Measurements from ENCODE around the gene RABGGTA.
"Not testable (repeated sequence)": the region's sequence is repeated elsewhere in the genome, so short reads cannot be mapped to it uniquely, and the experiment has no call there.

The RABGGTA gene

DNA sequence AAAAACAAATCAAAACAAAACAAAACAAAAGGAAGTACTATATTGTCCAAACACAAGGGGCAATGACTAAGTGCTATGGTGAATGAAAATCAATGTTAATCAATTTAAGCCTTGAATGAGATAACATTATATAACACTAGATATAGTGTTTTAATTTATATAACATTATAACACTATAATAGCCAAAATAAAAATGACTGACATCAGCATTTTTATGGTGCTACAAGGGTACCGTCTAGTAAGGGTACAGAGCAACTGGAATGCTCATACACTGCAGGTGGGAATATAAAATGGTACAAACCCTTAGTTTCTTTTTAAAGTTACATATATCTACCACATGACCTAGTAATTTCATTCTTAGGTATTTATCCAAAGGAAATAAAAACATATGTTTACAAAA, 44.9 kb downstream of the RABGGTA start:
- no peak overlapping the region for H3K4me2 ChIP-seq (ENCODE audit: low read length)
- H3K79me2 ChIP-seq: peaks cover 40% of the 10 kb centered on the region
- TF ChIP-seq, protein P1, sequence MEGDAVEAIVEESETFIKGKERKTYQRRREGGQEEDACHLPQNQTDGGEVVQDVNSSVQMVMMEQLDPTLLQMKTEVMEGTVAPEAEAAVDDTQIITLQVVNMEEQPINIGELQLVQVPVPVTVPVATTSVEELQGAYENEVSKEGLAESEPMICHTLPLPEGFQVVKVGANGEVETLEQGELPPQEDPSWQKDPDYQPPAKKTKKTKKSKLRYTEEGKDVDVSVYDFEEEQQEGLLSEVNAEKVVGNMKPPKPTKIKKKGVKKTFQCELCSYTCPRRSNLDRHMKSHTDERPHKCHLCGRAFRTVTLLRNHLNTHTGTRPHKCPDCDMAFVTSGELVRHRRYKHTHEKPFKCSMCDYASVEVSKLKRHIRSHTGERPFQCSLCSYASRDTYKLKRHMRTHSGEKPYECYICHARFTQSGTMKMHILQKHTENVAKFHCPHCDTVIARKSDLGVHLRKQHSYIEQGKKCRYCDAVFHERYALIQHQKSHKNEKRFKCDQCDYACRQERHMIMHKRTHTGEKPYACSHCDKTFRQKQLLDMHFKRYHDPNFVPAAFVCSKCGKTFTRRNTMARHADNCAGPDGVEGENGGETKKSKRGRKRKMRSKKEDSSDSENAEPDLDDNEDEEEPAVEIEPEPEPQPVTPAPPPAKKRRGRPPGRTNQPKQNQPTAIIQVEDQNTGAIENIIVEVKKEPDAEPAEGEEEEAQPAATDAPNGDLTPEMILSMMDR (IDR thresholded peaks at IDR 0.05): no peak
- H3K27ac ChIP-seq: no peak overlapping the region
- peaks cover 4% of the 10 kb centered on the region for H3K4me1 ChIP-seq
- H3K27me3 ChIP-seq (ENCODE audit: control insufficient read depth, insufficient read depth, low read length): no peaks in the 10 kb centered on the region
- no peak overlapping the region for H3K9ac ChIP-seq
- H3K4me3 ChIP-seq (ENCODE audit: low read depth, low read length): no peak overlapping the region
- H3K36me3 ChIP-seq (ENCODE audit: control insufficient read depth, insufficient read depth, low read length): no peaks in the 10 kb centered on the region
- H3K9me3 ChIP-seq (ENCODE audit: control insufficient read depth, low read length): no peaks in the 10 kb centered on the region
- H2AFZ ChIP-seq: no peak overlapping the region

DNA sequence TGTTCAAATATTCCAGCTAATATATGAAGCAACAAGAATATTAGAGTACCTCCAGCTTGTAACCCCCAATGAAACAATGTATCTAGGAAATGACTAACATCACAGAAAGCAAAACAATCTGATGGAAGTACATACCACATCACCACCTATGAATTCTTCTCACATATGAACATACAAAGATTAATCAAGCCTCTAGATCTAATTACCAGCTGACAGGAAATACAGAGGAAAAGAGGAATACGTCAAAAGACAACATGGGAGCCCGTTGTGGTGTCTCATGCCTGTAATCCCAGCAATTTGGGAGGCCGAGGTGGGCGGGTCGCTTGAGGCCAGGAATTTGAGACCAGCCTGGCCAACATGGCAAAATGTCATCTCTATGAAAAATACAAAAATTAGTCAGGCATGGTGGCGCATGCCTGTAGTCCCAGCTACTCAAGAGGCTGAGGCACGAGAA, 46.8 kb downstream of the RABGGTA start:
- H3K36me3 ChIP-seq (ENCODE audit: control insufficient read depth, insufficient read depth, low read length): no peaks in the 10 kb centered on the region
- no peaks in the 10 kb centered on the region for H3K9me3 ChIP-seq (ENCODE audit: control insufficient read depth, low read length)
- no peaks in the 10 kb centered on the region for H3K4me1 ChIP-seq
- no peak overlapping the region for H3K27ac ChIP-seq
- TF ChIP-seq, protein P1 (IDR thresholded peaks at IDR 0.05): no peak
- no peak overlapping the region for H3K4me2 ChIP-seq (ENCODE audit: low read length)
- H3K27me3 ChIP-seq (ENCODE audit: control insufficient read depth, insufficient read depth, low read length): no peaks in the 10 kb centered on the region
- no peak overlapping the region for H3K4me3 ChIP-seq (ENCODE audit: low read depth, low read length)
- H2AFZ ChIP-seq: no peak overlapping the region
- peaks cover 47% of the 10 kb centered on the region for H3K79me2 ChIP-seq
- H3K9ac ChIP-seq: no peak overlapping the region

DNA sequence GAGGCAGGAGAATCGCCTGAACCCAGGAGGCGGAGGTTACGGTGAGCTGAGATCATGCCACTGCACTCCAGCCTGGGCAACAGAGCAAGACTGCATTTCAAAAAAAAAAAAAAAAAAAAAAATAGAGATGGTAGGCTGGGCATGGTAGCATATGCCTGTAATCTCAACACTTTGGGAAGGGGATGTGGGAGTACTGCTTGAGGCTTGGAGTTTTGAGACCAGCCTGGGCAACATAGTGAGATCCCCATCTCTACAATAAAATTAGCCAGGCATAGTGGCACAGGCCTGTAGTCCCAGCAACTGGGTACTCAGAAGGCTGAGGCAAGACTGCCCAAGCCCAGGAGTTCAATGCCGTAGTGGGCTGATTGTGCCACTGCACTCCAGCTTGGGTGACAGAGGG, 48.4 kb downstream of the RABGGTA start:
- H3K27ac ChIP-seq; H3K4me3 ChIP-seq (ENCODE audit: low read depth, low read length); H3K36me3 ChIP-seq (ENCODE audit: control insufficient read depth, insufficient read depth, low read length); H3K27me3 ChIP-seq (ENCODE audit: control insufficient read depth, insufficient read depth, low read length); H3K4me2 ChIP-seq (ENCODE audit: low read length); H3K9ac ChIP-seq; H2AFZ ChIP-seq; H3K4me1 ChIP-seq; H3K9me3 ChIP-seq (ENCODE audit: control insufficient read depth, low read length): not testable (repeated sequence)
- H3K79me2 ChIP-seq: peaks cover 55% of the 10 kb centered on the region

DNA sequence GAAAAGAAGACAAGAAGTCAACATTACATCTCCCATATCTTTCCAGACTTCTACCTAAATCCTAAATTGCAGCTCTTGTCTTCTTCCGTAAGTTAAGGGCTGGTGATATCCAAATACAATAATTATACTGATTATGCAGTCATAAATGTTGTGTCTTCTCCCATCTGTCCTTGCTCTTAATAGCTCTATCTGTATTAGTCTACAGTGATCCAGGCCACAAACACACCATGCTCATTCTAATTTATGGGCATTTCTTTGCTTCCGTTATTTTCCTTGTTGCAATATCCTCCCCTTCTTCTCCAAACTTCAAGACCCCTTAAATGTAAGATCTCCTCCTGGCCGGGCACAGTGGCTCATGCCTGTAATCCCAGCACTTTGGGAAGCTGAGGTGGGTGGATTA, 51.9 kb downstream of the RABGGTA start:
- Histone ChIP-seq H3K9me3 (ENCODE audit: control insufficient read depth, low read length) (no peaks in the 10 kb centered on the region), H3K27me3 (ENCODE audit: control insufficient read depth, insufficient read depth, low read length) (no peaks in the 10 kb centered on the region), H3K4me3 (ENCODE audit: low read depth, low read length) (no peak overlapping the region), H3K4me2 (ENCODE audit: low read length) (no peak overlapping the region), H3K9ac (no peak overlapping the region), H3K36me3 (ENCODE audit: control insufficient read depth, insufficient read depth, low read length) (no peaks in the 10 kb centered on the region), H3K27ac (no peak overlapping the region), H2AFZ (no peak overlapping the region), H3K4me1 (peaks cover 3% of the 10 kb centered on the region), H3K79me2 (peaks cover 37% of the 10 kb centered on the region)
- TF ChIP-seq, protein P1 (IDR thresholded peaks at IDR 0.05): no peak

DNA sequence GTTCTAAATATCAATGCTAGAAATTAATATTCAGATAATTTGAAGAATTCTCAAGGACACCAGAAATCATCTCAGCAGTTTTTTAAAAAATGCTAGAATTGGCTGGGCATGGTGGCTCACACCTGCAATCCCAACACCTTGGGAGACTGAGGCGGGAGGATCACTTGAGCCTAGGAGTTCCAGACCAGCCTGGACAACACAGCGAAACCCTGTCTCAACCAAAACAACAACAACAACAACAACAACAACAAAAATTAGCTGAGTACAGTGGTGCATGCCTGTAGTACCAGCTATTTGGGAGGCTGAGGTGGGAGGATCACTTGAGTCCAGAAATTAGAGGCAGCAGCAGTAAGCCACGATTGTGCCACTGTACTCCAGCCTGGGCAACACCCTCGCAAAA, 52.3 kb downstream of the RABGGTA start:
- Histone ChIP-seq H3K27me3 (ENCODE audit: control insufficient read depth, insufficient read depth, low read length) (no peaks in the 10 kb centered on the region), H3K4me2 (ENCODE audit: low read length) (no peak overlapping the region), H3K9ac (no peak overlapping the region), H3K36me3 (ENCODE audit: control insufficient read depth, insufficient read depth, low read length) (no peaks in the 10 kb centered on the region), H3K4me1 (peaks cover 7% of the 10 kb centered on the region), H3K79me2 (peaks cover 33% of the 10 kb centered on the region), H3K27ac (no peak overlapping the region), H3K4me3 (ENCODE audit: low read depth, low read length) (no peak overlapping the region), H2AFZ (no peak overlapping the region), H3K9me3 (ENCODE audit: control insufficient read depth, low read length) (no peaks in the 10 kb centered on the region)
- TF ChIP-seq, protein P1 (IDR thresholded peaks at IDR 0.05): no peak

DNA sequence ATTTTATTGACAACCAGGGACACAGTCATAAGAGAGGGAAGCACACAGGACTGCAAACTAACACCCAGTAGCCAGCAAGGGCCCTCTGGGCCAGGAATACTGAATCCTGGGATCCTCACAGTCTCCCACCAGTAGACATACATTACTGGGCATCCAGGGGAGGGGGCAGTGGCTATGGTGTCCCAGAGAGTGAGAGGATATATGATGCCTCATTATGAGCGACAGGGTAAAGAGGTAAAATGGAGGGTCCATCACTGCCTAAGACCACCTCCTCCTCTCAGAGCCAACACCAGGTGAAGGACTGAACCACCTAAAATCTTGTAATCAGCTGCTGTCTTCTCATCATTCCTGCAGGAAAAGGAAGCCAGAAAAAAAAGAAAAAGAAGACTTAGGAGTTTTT, 54.5 kb downstream of the RABGGTA start:
- not testable (repeated sequence) for H3K27me3 ChIP-seq (ENCODE audit: control insufficient read depth, insufficient read depth, low read length); H3K27ac ChIP-seq; H3K4me1 ChIP-seq; H3K9me3 ChIP-seq (ENCODE audit: control insufficient read depth, low read length); H3K36me3 ChIP-seq (ENCODE audit: control insufficient read depth, insufficient read depth, low read length); H3K9ac ChIP-seq; H3K4me3 ChIP-seq (ENCODE audit: low read depth, low read length); H3K4me2 ChIP-seq (ENCODE audit: low read length); H2AFZ ChIP-seq
- peaks cover 32% of the 10 kb centered on the region for H3K79me2 ChIP-seq
